Lung (tissue), 12 donors: ENCODE results near the gene PDZD2. TPM values are rescaled to one million over a fixed set of nuclear protein-coding genes. Genes with fewer than 3 reads are reported as not detected.

Source experiments
- ATAC-seq: fragments of 200-7000 bp; cut with Tn5 transposase; one replicate; pipeline ENCODE4 v1.9.1; 2020; ENCODE audit warnings: moderate number of reproducible peaks; ENCODE audit not compliant: insufficient read depth, low FRiP score
- DNase-seq, 3 donors: peaks; one replicate each; pipeline ENCODE4 v3.0.0-alpha.2; 2013 to 2017
- H3K27ac ChIP-seq, 2 donors: one replicate each; pipeline ENCODE4 v1.5.1; 2013; ENCODE audit warnings: mild to moderate bottlenecking in 2 of 2, moderate library complexity in 2 of 2, control low read depth in 1 of 2, inconsistent platforms in 1 of 2, low read depth in 1 of 2, low read length in 1 of 2
- H3K27me3 ChIP-seq, 3 donors: one replicate each; pipeline ENCODE4 v1.5.1; 2013; ENCODE audit warnings: low read length in 2 of 3; ENCODE audit not compliant: control insufficient read depth in 3 of 3, insufficient read depth in 3 of 3
- H3K36me3 ChIP-seq, 4 donors: one replicate each; pipeline ENCODE4 v1.5.1; 2013; ENCODE audit warnings: low read length in 4 of 4, mild to moderate bottlenecking in 1 of 4, moderate library complexity in 1 of 4; ENCODE audit not compliant: control insufficient read depth in 4 of 4, insufficient read depth in 4 of 4
- H3K4me1 ChIP-seq, 5 donors: one replicate each; pipeline ENCODE4 v1.5.1; 2013; ENCODE audit warnings: low read length in 5 of 5, mild to moderate bottlenecking in 2 of 5, moderate library complexity in 1 of 5; ENCODE audit not compliant: control insufficient read depth in 5 of 5, insufficient read depth in 5 of 5
- H3K4me3 ChIP-seq: one replicate; pipeline ENCODE4 v1.5.1; 2013; ENCODE audit warnings: mild to moderate bottlenecking, control low read depth, moderate library complexity
- H3K9ac ChIP-seq, 2 donors: one replicate each; pipeline ENCODE4 v1.5.1; 2013; ENCODE audit warnings: low read length in 2 of 2, control low read depth in 1 of 2; ENCODE audit not compliant: insufficient read depth in 1 of 2
- H3K9me3 ChIP-seq, 4 donors: one replicate each; pipeline ENCODE4 v1.5.1; 2013; ENCODE audit warnings: low read length in 3 of 4, mild to moderate bottlenecking in 1 of 4, moderate library complexity in 1 of 4; ENCODE audit not compliant: control insufficient read depth in 4 of 4, insufficient read depth in 3 of 4
- WGBS, 2 donors: extraction: QIAGEN DNeasy Blood & Tissue Kit; methylation state at CpG; one replicate each; pipeline ENCODE4 v1.1.7; 2013; 5-methylcytosine and 5-hydroxymethylcytosine counted together
- polyA plus RNA-seq, 2 donors: library from polyadenylated mRNA; stranded (reverse); fragments of 200-250 nt; gene quantifications; one replicate each; pipeline ENCODE4 v1.2.1, GENCODE V29; 2013
- total RNA-seq, 2 donors: library from RNA; depleted of rRNA in 1 of 2; stranded (reverse); fragments of >200 nt in 1 of 2; gene quantifications; one replicate each; pipeline ENCODE4 v1.2.1, GENCODE V29; 2014 to 2021
- TF ChIP-seq, protein P1 (sequence below): IDR thresholded peaks from 2 replicates; pipeline ENCODE4 v1.5.1; 2012; ENCODE audit warnings: mild to moderate bottlenecking; ENCODE audit errors: control extremely low read depth, extremely low read depth
- donor health status: control.
- donor health status: control.
- donor health status: Bipolar disorder and iron deficiency.
- donor health status: healthy.
- donor health status: DM: yes; HTN: yes; CAD: no.

PDZD2 gene
- total and polyA plus RNA-seq, 4 donors: 9.2 to 56.3 (median 24.8) TPM

DNA sequence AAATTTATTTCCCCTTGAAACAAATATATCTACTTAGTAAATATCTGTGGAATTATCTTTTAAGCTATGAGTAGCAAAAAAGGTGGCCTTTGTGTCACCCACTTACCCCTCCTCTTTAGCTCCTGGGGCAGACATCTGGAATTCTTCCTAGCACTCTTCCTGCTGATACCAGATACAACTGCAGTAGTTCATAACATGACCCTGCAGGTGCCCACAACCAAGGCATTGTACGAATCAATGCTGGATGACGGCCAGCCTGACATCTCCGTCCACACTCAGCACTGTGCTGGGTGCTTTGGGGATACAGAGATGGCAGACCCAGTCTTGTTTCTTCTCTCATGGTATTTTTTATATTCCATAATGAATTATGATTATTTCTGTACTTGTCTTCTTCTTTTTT is 382.8 kb downstream of the PDZD2 start:
- TF ChIP-seq, protein P1, sequence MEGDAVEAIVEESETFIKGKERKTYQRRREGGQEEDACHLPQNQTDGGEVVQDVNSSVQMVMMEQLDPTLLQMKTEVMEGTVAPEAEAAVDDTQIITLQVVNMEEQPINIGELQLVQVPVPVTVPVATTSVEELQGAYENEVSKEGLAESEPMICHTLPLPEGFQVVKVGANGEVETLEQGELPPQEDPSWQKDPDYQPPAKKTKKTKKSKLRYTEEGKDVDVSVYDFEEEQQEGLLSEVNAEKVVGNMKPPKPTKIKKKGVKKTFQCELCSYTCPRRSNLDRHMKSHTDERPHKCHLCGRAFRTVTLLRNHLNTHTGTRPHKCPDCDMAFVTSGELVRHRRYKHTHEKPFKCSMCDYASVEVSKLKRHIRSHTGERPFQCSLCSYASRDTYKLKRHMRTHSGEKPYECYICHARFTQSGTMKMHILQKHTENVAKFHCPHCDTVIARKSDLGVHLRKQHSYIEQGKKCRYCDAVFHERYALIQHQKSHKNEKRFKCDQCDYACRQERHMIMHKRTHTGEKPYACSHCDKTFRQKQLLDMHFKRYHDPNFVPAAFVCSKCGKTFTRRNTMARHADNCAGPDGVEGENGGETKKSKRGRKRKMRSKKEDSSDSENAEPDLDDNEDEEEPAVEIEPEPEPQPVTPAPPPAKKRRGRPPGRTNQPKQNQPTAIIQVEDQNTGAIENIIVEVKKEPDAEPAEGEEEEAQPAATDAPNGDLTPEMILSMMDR: no peak
- no peaks in the 10 kb centered on the region for H3K9me3 ChIP-seq
- ATAC-seq: no peak
- H3K36me3 ChIP-seq: peaks cover 0 to 3% (median 0%) of the 10 kb centered on the region in 4 donors
- H3K4me1 ChIP-seq: peaks cover 6 to 24% (median 16%) of the 10 kb centered on the region in 5 donors
- no peak overlapping the region for H3K4me3 ChIP-seq
- DNase-seq: no peak
- no peak overlapping the region for H3K9ac ChIP-seq
- H3K27ac ChIP-seq: no peak overlapping the region
- WGBS, 2 donors: 78 to 79% methylated on average over 3 of the region's 3 CpGs
- H3K27me3 ChIP-seq: no peaks in the 10 kb centered on the region

DNA sequence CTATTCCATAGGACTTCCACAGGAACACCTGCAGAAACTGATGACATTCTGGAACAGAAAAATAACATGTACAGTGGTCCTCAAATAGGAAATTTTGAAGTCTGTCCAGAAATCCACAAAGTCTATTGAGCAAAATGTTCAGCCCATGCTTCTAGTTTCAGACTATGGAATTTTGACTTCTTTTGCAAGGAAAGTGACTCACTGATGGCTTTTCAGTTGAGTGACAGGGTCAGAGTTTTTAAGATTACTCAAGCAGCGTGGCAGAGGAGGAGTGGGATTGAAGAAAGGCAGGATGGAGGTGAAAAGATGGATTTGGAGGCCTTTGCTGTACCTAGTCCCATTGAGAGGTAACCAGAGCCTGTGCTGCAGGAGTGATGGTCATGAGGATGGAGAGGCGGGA is 383.7 kb downstream of the PDZD2 start:
- DNase-seq (no peak), ATAC-seq (no peak)
- Histone ChIP-seq H3K27me3 (no peaks in the 10 kb centered on the region), H3K27ac (no peak overlapping the region), H3K9me3 (no peaks in the 10 kb centered on the region), H3K4me1 (peaks cover 10 to 24% (median 12%) of the 10 kb centered on the region in 5 donors), H3K4me3 (no peak overlapping the region), H3K36me3 (peaks cover 0 to 3% (median 0%) of the 10 kb centered on the region in 4 donors), H3K9ac (no peak overlapping the region)
- WGBS, 2 donors: 95 to 97% methylated on average over 2 of the region's 2 CpGs
- TF ChIP-seq, protein P1: no peak

DNA sequence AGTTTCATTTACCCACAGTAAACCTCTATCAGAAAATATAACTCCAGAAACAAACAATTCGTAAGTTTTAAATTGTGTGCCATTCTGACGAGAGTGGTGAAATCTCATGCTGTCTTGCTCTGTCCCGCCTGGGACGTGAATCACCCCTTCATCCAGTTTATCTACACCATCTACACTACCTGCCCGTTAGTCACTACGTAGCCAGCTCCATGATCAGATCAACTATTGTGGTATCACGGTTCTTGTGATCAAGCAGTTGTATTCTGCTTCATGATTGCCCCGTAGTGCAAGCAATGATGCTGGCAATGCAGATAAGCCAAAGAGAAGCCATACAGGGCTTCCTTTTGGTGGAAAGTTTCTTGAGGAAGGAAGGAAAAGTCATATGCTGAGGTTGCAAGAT is 384.9 kb downstream of the PDZD2 start:
- no peak for ATAC-seq
- DNase-seq: no peak
- Histone ChIP-seq H3K4me3 (no peak overlapping the region), H3K9me3 (no peaks in the 10 kb centered on the region), H3K36me3 (peaks cover 0 to 3% (median 0%) of the 10 kb centered on the region in 4 donors), H3K9ac (no peak overlapping the region), H3K4me1 (peaks cover 0 to 22% (median 8%) of the 10 kb centered on the region in 5 donors), H3K27ac (no peak overlapping the region), H3K27me3 (no peaks in the 10 kb centered on the region)
- TF ChIP-seq, protein P1: no peak
- 76 to 88% methylated on average over 8 of the region's 8 CpGs for WGBS, 2 donors

DNA sequence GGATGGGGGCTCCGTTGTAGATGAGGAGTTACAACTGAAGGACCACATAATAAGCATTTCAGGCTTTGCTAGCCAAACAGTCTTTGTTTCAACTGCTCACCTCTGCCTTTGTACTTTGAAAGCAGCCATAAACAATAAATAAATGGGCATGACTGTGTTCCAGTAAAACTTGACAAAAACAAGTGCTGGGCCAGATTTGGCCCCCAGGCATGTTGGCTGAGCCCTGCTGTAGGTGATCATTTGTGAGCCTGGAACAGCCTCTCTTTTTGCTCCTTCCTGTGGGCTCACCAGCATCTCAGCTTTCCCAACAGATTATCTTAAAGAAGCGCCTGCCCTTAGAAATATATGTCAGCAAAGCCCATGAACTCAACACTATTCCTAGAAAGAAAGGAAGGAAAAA is 385.8 kb downstream of the PDZD2 start:
- Histone ChIP-seq H3K4me3 (no peak overlapping the region), H3K36me3 (peaks cover 0 to 3% (median 0%) of the 10 kb centered on the region in 4 donors), H3K9me3 (no peaks in the 10 kb centered on the region), H3K27me3 (no peaks in the 10 kb centered on the region), H3K9ac (no peak overlapping the region), H3K27ac (no peak overlapping the region), H3K4me1 (peaks cover 0 to 21% (median 7%) of the 10 kb centered on the region in 5 donors)
- 98% methylated on average over 2 of the region's 2 CpGs for WGBS, 2 donors
- DNase-seq (no peak), ATAC-seq (no peak)
- TF ChIP-seq, protein P1: no peak
